GM19455 (cell line): ENCODE measurements around the gene FOXO3.

Source experiments
- ATAC-seq: cut with Tn5 transposase; IDR thresholded peaks from one replicate; pipeline ENCODE4 v1.9.1; 2021; ENCODE audit not compliant: unreplicated experiment

Gene FOXO3

DNA sequence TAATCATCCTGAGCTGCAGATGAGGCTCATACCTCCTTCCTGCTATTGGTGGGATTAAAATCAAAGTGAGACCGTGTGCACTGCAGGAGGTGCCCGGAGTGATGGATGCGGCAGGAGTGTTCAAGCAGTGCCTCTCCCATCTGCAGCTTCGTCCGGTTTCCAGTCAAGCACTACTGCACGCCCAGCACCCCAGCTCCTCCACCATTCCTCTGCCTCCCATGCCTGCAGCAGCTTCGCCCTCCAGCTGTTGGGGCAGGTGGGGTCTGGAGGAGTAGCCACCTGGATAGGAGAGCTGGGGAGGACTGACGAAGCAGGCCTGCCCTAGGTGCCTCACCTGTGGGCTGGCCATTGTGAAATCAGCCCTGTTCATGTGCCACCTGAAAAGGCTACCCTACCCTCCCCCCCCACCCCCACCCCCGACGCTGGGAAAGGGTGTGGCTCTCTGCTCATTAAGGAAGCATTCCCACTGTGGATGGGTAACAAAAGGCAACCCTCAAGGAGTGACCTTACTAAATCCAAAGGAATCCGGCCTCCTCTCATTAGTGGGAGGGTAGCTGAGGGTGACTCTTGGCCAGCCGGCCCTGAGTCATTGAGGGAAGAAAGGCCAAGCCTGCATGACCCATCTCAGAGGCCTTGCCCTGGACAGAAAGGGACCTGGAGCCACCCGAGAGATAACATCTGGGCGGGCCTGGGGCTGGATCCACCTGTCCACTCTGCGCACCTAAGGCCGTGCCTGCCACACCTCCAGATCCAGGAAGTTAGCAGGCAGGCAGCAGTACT is 171.6 kb downstream of the FOXO3 start:
- no peak for ATAC-seq

DNA sequence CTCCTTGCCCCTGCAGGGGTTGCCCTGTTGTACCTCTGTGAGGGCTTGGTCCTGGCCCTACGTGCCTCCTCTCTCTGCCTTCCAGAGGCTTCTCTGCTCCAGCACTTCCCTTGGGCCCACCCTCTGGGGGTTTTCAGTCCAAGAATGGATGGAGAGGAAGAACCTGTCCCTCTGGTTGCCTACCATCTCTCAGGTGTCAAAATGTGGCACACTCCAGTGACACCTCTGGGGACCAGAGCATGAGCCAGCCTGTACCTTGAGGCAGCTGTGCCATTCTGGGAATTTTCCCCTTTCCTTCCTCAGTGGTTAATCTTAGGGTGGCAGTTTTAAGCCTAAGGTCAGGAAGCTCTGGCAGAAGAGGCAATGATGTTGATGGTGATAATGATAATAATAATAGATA is 172.3 kb downstream of the FOXO3 start:
- no peak for ATAC-seq

GRCh38 chr6:108733706-108734265 is 173.1 kb downstream of the FOXO3 start:
- no peak for ATAC-seq
